ENCODE results near the gene RUNX2.

RUNX2 gene

DNA sequence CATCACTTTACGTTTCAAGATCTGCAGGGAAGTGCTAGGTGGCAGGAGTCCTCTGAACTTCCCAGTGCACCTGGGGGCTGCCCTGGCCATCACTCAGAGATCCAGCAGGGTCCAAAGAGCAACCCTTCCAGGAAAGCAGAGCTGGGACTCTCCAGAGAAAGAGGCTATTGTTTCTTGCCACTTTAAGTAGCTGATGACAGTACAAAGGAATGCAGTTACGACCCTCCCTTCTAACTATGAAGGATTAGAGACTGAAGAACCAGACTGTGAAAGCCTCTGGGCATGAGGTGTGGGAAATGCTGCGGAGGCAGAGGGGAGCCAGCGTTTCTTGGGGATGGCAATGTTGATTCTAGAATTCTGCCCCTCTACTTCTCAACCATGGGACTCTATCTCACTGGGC lies 238.8 kb downstream of the RUNX2 start:
- no peak for DNase-seq

DNA sequence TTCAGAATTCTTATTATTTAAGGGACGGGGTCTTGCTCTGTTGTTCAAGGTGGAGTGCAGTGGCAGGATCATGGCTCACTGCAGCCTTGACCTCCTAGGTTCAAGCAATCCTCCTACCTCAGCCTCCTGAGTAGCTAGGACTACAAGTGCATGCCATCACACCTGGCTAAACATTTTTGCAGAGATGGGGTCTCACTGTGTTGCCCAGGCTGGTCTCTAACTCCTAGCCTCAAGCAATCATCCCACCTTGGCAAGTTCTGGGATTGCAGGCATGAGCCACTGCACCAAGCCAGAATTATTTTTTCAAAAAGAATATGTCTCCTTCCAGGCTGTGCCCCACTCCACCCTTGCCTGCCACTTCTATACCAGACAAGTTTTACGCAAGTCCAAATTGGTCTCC lies 239.7 kb downstream of the RUNX2 start:
- DNase-seq, result no peak

DNA sequence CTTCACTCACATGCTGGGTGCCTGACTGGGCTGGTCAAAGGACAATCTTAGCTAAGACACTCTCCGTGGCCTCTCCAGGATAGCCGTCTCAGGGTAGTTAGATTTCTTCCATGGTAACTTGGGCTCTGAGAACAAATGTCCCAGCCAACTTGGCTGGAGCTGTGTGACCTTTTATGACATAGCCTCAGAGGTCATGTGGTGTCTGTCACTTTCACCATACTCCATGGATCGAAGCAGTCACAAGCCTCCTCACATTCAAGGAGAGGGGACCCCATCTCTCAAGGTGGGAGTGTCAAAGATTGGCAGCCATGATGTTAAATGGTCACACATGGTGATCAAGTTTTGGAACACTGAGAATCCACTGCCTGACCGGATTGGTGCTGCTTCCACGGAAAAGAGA lies 240.5 kb downstream of the RUNX2 start:
- no peak for DNase-seq

DNA sequence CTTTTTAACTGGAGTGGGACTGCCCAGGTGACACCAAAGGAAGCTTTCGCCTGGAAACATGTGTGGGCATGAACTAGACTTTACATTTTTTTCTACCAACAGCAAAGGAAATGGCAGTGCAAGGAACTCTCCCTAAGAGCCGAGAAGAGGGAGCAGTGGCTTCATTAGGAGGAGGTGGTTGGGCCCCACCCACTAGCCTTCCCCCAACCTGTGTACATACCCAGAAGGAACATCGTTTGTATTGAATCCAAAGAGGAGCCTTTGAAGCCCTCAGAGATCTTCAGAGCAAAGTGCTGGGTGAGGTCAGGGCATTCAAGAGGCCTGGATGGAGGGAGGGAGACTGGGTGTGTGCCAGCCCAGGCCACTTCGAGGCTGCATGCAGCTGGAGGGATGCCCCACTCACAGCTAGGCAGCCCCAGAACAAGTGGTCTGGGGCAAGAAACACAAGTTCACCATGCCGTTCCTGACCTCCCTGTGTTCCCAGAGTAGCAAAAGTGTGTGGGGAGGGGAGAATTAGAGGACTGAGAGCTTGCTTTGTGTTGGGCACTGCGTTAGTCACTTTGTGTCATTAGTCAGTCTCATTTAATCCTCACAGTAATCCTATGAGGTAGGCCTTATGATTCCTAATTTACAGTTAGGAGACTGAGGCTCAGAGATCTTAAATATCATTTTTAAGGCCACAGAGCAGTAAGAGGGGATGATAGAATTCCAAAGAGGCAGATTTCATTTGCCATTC lies 241.2 kb downstream of the RUNX2 start:
- DNase-seq, result no peak

- DNase-seq, result no peak
Measured at GRCh38 chr6:45571159-45571558, 243.0 kb downstream of the RUNX2 start.

GRCh38 chr6:45572833-45573232 lies 244.7 kb downstream of the RUNX2 start:
- DNase-seq, result no peak

DNA sequence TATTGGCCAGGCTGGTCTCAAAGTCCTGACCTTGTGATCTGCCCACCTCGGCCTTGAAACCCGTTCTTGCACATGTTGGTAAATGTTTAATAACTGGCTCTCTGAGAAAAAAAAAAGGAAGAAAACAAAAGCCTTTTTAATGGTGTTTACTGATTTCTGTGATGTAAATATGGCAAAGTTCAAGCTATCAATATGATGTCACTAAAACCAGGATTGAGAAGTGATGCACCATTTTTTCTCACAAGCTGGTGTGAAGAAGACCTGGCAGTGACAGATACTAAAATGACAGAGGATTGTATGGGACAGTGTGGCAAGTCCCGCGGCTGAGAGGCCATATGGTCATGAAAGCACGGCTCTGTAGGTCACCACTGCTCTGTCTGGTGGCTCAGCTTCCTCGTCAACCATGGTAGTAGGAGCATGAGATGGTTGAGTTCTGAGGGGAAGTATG lies 245.9 kb downstream of the RUNX2 start:
- DNase-seq, result no peak

DNA sequence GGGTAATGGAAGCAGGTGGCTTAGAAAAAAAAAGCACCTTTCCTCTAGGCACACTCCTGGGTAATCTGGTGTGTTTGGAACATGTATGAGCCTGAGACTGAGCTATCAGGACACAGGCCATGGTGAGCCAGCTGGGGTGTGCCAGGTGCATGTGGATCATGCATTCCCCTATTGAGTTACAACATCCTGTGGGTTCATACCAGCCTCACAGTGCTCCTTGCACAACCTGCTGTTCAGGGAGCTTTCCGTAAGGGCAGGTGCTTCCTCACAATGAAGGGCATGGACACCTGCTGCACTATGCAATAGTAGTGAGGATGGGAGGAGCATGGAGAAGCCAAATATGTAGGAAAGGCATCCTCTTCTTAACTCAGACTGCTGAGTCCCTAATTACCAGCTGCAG lies 246.8 kb downstream of the RUNX2 start:
- no peak for DNase-seq

GRCh38 chr6:45576648-45577624 lies 248.8 kb downstream of the RUNX2 start:
- DNase-seq, result no peak

DNA sequence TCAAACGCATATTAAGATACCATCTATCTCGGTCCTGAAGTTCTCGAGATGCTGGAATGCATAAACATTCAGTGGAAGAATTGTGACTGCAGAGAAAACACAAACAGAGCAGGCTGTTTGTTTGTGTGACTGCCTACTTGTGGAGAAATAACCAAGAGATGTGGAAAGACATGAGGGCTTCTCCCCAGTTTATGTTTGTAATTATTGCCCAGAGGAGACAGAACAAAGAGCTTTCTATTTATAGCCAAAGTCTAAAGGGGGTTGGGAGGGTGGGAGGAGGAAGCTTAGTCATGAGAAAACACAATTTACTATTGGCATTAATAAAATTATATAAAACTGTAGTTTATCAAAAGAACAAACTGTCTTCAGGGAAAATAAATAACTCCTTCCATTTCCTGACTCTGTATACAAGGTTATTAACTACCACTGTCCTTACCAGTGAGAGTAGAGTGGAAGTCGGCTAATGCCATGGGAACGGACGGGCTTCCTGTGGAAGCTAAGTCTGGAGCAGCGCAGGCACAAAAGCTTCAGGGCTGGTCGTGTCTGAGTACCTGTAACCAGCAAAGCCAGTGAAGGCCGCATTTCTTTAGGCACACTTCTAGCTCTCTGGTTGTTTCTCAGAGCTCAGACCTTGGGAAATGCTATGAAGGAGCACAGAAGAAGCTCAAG lies 249.8 kb downstream of the RUNX2 start:
- no peak for DNase-seq

DNA sequence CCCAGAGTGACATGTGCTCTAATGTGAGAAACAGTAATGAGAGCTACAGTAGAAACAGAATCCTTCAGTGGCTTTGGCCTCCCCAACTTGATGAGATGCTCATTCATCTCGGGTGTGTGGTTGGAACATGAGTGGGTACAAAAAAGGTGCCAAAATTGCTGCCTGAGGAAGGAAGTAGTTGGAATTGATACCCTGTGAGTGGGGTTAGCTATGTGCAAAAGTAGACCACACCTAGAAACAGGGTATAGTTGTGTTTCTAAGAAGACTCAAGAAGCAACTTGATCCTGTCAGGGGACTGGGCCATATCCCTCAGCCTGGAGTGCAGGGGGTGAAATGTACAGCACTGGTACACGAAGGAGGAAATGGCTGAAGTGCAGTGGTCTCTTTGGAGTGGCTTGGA lies 256.0 kb downstream of the RUNX2 start:
- no peak for DNase-seq

GRCh38 chr6:45586216-45587171 lies 258.4 kb downstream of the RUNX2 start:
- DNase-seq, result no peak

DNA sequence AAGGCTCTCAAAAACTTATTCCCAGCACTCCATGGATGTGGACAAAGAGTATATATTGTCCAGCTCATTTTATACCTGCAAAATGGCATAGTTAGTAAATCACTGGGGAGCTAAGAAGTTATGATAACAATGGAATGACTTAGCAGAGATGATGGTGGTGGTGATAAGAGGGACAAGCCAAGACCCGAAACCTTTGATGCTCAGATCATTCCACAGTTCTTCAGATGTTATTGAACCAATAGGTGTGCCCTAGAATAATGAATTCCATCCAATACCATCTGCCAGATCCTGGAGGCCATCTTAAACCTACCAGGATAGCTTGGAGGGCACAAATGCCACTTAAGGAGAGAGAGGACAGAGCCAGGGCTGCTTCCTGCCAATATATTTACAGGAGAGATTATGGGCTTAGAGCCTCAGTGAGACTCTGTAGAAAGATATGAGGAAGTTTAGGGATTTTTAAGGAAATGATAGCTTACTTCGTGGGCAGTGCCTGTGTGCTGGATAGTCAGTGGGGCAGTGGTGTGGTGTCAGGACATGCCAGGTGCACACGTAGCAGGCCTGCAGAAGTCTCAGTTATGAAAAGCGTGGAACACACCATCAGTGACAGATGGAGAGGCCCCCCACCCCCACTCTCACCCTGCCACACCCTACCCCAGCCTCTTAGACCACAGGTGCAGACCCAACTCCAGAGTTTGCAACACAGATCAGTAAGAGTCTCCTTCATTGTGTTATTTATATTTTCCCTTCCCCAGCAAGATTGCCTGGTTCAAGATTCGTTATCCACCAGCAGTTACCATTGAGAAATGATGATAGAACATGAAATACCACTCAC lies 259.3 kb downstream of the RUNX2 start:
- no peak for DNase-seq

GRCh38 chr6:45589367-45589766 lies 261.2 kb downstream of the RUNX2 start:
- no peak for DNase-seq

DNA sequence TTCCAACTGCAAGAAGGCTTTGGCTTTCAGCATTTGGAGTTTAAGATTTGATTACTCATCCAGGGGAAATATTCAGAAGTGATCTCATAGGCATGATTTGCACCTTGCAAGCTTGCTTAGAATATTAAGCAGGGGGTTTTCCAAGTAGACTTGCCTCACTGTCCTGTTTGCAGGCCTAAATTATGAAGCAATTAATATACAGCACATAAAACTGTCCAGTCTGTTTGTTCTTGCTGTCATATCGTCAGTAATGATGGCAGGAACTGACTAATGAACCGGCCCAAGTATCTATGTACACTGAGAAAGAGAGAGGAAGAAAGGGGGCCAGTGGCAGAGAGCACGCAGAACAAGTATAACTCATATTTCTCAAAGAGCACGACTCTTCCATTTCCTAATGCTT lies 262.1 kb downstream of the RUNX2 start:
- DNase-seq, result no peak

DNA sequence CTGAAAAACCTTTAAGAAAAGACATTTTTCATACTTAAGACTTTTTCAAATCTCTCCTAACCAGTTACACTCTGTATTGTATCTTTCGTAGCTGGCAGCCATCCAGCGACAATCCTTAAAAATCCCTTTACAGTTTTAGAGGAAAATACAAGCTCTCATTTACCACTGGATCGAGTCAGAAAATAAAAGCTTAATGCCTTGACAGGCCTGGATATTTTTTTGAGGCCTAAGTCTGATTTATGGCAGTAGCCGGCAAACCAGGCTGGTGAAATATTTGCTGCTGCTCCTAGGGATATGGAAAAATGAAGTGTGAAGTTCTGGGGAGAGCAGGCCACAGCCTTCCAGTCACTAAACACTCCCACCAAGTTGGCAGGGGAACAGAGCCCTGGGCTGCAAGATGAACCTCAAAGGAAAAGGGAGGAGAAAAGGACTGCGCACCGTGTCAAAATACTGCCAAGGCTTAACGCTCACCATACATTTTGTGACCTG lies 262.6 kb downstream of the RUNX2 start:
- no peak for DNase-seq

- DNase-seq, result no peak
Measured at GRCh38 chr6:45591306-45591705, 263.2 kb downstream of the RUNX2 start.

DNA sequence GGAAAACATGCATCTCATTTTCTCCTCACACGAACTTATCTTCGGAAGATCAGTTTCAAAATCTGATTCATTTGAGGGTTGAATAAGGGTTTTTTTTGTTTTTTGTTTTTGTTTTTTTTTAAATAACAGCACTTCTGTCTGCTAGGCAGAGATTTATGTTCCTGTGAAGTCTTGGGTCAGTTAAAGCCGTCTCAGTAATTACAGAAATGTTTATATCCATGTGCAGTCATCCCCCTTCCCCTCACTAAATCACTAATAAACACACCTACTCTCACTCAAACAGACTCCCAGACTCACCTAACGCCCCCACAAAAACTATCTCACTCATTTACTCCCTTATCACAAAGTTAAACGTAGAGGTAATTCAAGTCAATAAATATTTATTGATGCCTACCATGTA lies 263.8 kb downstream of the RUNX2 start:
- DNase-seq, result no peak

DNA sequence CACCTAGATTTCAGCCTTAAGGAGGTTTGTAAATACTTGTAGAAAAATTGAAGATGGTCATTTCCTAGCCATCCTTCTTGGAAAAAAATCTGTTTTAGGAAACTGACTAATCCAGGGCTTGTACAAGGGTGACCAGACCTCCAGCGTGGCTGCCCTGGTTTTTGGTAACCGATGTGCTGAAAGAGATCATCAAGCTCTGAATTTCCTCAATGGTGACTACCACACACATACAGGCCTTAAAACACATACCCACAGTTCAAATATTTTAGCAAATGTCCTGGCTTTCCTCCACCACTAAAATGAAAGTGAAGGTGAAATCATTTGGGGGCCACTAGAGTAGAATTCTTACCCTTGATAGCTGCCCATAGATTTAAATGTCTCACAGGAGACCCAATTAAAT lies 264.9 kb downstream of the RUNX2 start:
- no peak for DNase-seq

DNA sequence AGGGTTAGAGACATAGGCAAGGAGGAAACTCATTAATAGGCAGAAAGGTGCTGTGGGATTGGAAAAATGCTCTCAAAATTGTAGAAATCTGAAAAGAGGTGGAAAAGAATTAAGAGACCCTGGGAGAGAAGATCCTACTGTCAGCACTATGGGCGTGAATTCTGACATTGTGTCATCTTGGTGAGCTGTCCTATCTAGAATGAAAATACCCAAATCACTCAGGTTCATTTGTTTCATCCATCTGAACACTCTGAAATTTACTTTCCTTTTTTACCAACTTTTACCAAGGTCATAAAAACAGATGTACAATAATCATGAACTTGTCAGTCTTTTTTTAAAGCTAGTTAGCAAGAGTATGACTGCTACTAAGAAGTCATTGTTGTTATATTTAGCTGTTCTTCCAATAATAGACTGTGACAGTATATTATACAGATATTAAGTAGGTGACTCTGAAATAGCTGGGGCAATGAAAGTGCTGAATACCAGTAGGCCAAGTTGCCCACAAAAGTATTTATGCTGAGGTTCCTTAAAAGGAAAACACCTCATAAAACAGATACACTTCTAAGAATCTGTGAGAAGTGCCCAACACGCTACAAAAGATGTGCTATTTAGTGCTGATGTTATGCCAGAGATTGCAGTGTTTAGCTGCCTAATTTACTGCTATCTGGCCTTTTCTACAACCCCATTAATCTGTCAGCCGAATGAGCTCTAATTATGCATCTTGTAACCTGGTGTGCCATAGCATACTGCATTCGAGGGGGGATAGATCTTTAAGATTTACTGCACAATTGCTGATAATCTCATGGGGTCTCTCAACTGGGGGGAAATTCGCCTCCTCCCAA lies 267.1 kb downstream of the RUNX2 start:
- no peak for DNase-seq

All from KG1 (cell line).